Gastroesophageal sphincter (tissue), 4 donors: Measurements from ENCODE around the gene CRYBG1. TPM values are rescaled to one million over a fixed set of nuclear protein-coding genes. Genes with fewer than 3 reads are reported as not detected.

Source experiments
- ATAC-seq: fragments of 150-250 bp; one replicate; pipeline ENCODE4 v1.9.1; 2016; ENCODE audit warnings: mild to moderate bottlenecking, moderate library complexity
- H3K27ac ChIP-seq, 4 donors: fragments of 200-600 bp; sonication (generic) in 3 of 4; 1 replicate in 3 of 4; 2 replicates in 1 of 4; pipeline ENCODE4 v1.5.1; 2016 to 2019
- H3K27me3 ChIP-seq: fragments of 200-600 bp; sonication (generic); one replicate; pipeline ENCODE4 v1.5.1; 2019
- H3K36me3 ChIP-seq, 2 donors: fragments of 200-600 bp; sonication (generic); one replicate each; pipeline ENCODE4 v1.5.1; 2019; ENCODE audit warnings: control low read depth in 1 of 2
- H3K4me1 ChIP-seq, 3 donors: fragments of 200-600 bp; sonication (generic); 1 replicate in 2 of 3; 2 replicates in 1 of 3; pipeline ENCODE4 v1.5.1; 2016 to 2019; ENCODE audit warnings: control low read depth in 2 of 3
- H3K4me3 ChIP-seq, 2 donors: fragments of 200-600 bp; sonication (generic); one replicate each; pipeline ENCODE4 v1.5.1; 2019; ENCODE audit warnings: mild to moderate bottlenecking in 1 of 2, moderate library complexity in 1 of 2
- H3K9me3 ChIP-seq, 3 donors: fragments of 200-600 bp; sonication (generic); one replicate each; pipeline ENCODE4 v1.5.1; 2017 to 2019; ENCODE audit warnings: control low read depth in 2 of 3
- EP300 ChIP-seq: sonication (generic); formaldehyde crosslinking; IDR thresholded peaks from one replicate; pipeline ENCODE4 v1.6.1; 2017; ENCODE audit warnings: antibody characterized with exemption, mild to moderate bottlenecking
- POLR2A ChIP-seq, 2 donors: fragments of 450-650 bp; IDR thresholded peaks; one replicate each; pipeline ENCODE4 v1.6.1; 2017; ENCODE audit warnings: antibody characterized with exemption in 2 of 2, mild to moderate bottlenecking in 2 of 2, moderate library complexity in 1 of 2
- POLR2AphosphoS5 ChIP-seq: sonication (generic); formaldehyde crosslinking; IDR thresholded peaks from one replicate; pipeline ENCODE4 v1.6.1; 2017; ENCODE audit warnings: antibody characterized with exemption
- WGBS, 2 donors: methylation state at CpG; one replicate each; pipeline ENCODE4 v1.1.5; 2018; ENCODE audit warnings: low coverage in 1 of 2; 5-methylcytosine and 5-hydroxymethylcytosine counted together
- total RNA-seq, 4 donors: library from RNA; depleted of rRNA; stranded (reverse); fragments of >200 nt; gene quantifications; one replicate each; pipeline ENCODE4 v1.1.0, GENCODE V29; 2016
- TF ChIP-seq, protein P1 (sequence below), 4 experiments: fragments of 200-600 bp in 2 of 4; fragments of 450-650 bp in 2 of 4; sonication (generic) in 1 of 4; IDR thresholded peaks; one replicate each; pipeline ENCODE4 v1.5.1; 2017 to 2019; ENCODE audit warnings: antibody characterized with exemption in 4 of 4, mild to moderate bottlenecking in 2 of 4, moderate library complexity in 2 of 4

The CRYBG1 gene
- total RNA-seq, 4 donors from 2014 or later = 3.1 to 10.8 (median 4.1) TPM

DNA sequence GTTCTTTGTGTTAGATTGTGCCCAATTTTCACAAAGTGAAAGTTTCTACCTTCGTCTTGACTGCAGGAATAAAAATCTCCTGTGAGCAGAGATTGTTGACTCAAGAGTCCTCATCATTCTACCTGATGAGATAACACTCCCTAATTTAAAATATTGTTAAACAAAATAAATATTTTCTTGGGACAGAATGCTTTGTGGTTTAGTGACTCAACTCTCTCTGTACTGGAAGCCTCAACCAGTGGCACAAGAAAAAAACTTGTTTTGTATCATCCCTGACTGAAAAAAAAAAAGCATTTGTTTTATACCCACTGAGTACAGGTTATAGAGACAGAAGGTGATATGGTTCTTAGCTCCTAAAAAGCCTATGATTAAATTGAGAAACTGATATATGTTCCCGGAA is 78.9 kb downstream of the CRYBG1 start:
- no peak overlapping the region for H3K4me3 ChIP-seq
- WGBS, 2 donors = 75 to 79% methylated on average over 2 of the region's 2 CpGs
- no peak for ATAC-seq

DNA sequence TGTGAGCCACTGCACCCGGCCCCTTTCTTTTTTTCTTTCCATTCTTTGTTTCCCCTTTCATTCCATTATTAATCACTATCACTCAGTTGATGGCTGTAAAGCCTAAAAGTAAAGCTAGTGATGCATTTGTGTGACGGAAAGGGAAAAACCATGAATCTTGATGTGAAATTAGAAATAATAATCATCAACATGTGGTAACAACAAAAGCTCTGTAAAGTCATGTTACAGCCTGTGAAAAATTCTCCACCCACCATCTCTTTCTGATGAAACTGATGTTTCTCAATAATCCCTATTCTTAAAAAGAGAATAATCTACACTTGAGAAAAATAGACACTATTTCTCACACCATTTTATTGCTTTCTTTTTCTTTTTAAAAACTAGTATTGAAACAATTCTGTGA is 80.0 kb downstream of the CRYBG1 start:
- no peak overlapping the region for H3K27ac ChIP-seq
- TF ChIP-seq, protein P1, sequence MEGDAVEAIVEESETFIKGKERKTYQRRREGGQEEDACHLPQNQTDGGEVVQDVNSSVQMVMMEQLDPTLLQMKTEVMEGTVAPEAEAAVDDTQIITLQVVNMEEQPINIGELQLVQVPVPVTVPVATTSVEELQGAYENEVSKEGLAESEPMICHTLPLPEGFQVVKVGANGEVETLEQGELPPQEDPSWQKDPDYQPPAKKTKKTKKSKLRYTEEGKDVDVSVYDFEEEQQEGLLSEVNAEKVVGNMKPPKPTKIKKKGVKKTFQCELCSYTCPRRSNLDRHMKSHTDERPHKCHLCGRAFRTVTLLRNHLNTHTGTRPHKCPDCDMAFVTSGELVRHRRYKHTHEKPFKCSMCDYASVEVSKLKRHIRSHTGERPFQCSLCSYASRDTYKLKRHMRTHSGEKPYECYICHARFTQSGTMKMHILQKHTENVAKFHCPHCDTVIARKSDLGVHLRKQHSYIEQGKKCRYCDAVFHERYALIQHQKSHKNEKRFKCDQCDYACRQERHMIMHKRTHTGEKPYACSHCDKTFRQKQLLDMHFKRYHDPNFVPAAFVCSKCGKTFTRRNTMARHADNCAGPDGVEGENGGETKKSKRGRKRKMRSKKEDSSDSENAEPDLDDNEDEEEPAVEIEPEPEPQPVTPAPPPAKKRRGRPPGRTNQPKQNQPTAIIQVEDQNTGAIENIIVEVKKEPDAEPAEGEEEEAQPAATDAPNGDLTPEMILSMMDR (IDR thresholded peaks at IDR 0.05) = no peak
- TF ChIP-seq POLR2A (IDR thresholded peaks at IDR 0.05) (no peak), EP300 (no peak)
- WGBS, 2 donors = 35 to 54% methylated on average over 2 of the region's 2 CpGs
- H3K4me1 ChIP-seq = no peaks in the 10 kb centered on the region
- H3K27me3 ChIP-seq = peaks cover 57% of the 10 kb centered on the region
- no peaks in the 10 kb centered on the region for H3K9me3 ChIP-seq
- no peak overlapping the region for H3K4me3 ChIP-seq
- H3K36me3 ChIP-seq = no peaks in the 10 kb centered on the region
- ATAC-seq = no peak

More for the DNA sequence above, 78.9 kb downstream of the CRYBG1 start:
- Histone ChIP-seq H3K4me1 (no peaks in the 10 kb centered on the region), H3K27me3 (peaks cover 50% of the 10 kb centered on the region), H3K36me3 (no peaks in the 10 kb centered on the region), H3K27ac (no peak overlapping the region), H3K9me3 (no peaks in the 10 kb centered on the region)
- TF ChIP-seq POLR2AphosphoS5 = no peak

DNA sequence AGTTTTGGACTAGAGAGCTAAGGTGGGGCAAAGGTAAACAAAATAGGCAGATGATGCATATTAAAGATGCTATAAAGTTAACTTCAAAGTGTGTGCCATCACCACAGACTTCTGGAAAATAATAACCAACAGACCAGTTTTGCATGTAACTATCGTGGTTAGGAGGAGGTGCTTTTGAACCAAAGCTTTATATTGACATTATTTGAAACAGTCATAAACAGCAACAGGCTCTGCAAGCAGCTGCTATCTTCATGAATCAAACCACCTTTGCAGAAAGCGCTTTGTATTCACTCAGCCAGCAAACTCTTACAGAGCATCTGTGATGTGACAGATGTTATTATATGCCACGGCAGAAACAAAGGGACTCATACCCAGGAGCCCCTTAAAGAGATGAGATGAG is 81.9 kb downstream of the CRYBG1 start:
- no peak overlapping the region for H3K4me3 ChIP-seq
- TF ChIP-seq EP300 (no peak), POLR2A (IDR thresholded peaks at IDR 0.05) (no peak), POLR2AphosphoS5 (no peak)
- TF ChIP-seq, protein P1 (IDR thresholded peaks at IDR 0.05) = no peak
- H3K27me3 ChIP-seq = peaks cover 57% of the 10 kb centered on the region
- no peaks in the 10 kb centered on the region for H3K9me3 ChIP-seq
- ATAC-seq = no peak
- no peak overlapping the region for H3K27ac ChIP-seq
- WGBS, 2 donors = 34 to 52% methylated on average over 2 to 3 of the region's 3 CpGs
- H3K4me1 ChIP-seq = no peaks in the 10 kb centered on the region
- no peaks in the 10 kb centered on the region for H3K36me3 ChIP-seq

DNA sequence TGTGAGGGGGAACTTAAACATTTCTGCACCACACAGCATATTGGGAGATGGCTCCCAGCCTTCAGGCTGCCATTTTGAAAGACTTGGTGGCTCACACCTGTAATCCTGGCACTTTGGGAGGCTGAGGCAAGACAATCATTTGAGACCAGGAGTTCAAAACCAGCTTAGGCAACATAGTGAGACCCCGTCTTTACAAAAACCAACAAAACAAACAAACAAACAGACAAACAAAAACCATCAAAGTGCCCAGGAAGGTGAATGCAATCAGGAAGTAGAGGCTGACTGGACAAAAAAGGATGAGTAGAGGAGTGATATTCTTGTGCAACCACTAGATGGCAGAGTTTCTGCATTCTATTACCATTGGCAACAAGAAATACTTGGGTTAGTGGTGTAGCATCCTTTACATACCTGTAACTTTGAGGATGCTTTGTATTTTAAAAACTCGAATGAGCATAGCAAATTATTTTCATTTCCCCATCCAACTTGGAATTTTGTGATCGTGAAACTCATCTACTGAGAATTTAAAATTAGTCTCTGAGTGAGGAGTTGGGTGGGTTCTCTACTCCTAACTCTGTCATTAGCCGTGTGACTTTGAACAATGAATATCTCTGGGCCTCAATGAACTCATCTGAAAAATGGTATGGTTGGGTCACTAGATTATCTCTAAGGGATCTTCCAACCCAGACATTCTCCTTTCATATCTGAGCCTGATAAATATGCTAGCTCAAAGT is 84.4 kb downstream of the CRYBG1 start:
- TF ChIP-seq POLR2AphosphoS5 = no peak
- TF ChIP-seq, protein P1 (IDR thresholded peaks at IDR 0.05) = peak; percentile 41 to 73 (median 60)
- no peak overlapping the region for H3K27ac ChIP-seq
- H3K9me3 ChIP-seq = no peaks in the 10 kb centered on the region
- no peaks in the 10 kb centered on the region for H3K4me1 ChIP-seq
- H3K27me3 ChIP-seq = peaks cover 43% of the 10 kb centered on the region
- H3K36me3 ChIP-seq = no peaks in the 10 kb centered on the region
- H3K4me3 ChIP-seq = no peak overlapping the region
- 16 to 36% methylated on average over 3 to 4 of the region's 4 CpGs for WGBS, 2 donors
- peak; percentile 35 for ATAC-seq

DNA sequence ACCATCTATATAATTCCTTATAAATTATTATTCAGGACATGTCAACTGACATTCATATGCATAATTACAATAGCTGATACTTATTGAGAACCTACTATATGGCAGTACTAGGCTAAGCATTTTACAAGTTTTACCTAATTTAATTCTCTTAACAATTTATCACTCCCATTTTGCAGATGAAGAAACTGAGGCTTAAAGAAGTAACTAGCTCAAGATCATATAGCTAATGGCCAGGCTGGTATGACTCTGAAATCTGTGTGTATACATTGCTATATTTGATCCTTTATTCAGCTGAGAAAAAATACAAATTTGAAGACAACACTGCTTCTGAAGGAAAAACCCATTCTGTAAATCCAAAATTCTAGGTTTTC is 85.0 kb downstream of the CRYBG1 start:
- Histone ChIP-seq H3K4me3 (no peak overlapping the region), H3K27ac (no peak overlapping the region), H3K9me3 (no peaks in the 10 kb centered on the region), H3K36me3 (no peaks in the 10 kb centered on the region), H3K4me1 (no peaks in the 10 kb centered on the region), H3K27me3 (peaks cover 38% of the 10 kb centered on the region)
- no peak for ATAC-seq
- TF ChIP-seq POLR2A (IDR thresholded peaks at IDR 0.05) = no peak
- TF ChIP-seq, protein P1 (IDR thresholded peaks at IDR 0.05) = no peak
- TF ChIP-seq EP300 = no peak
- no peak for TF ChIP-seq POLR2AphosphoS5
